Rectal smooth muscle tissue (tissue), 1 donor: ENCODE measurements around the gene HYLS1.

Experiments used
- H3K27ac ChIP-seq: one replicate; pipeline ENCODE4 v1.7.0; 2013; ENCODE audit warnings: low read depth, low read length, inconsistent platforms
- H3K27me3 ChIP-seq: one replicate; pipeline ENCODE4 v1.7.0; 2013; ENCODE audit warnings: low read length; ENCODE audit not compliant: control insufficient read depth, insufficient read depth
- H3K36me3 ChIP-seq: one replicate; pipeline ENCODE4 v1.7.0; 2013; ENCODE audit warnings: low read length; ENCODE audit not compliant: control insufficient read depth, insufficient read depth
- H3K4me1 ChIP-seq: one replicate; pipeline ENCODE4 v1.7.0; 2013; ENCODE audit warnings: low read length; ENCODE audit not compliant: control insufficient read depth, insufficient read depth
- H3K4me3 ChIP-seq: one replicate; pipeline ENCODE4 v1.7.0; 2013; ENCODE audit warnings: low read length
- H3K9ac ChIP-seq: one replicate; pipeline ENCODE4 v1.7.0; 2013; ENCODE audit warnings: low read length

HYLS1 gene

GRCh38 chr11:125941267-125941618, 53.8 kb downstream of the HYLS1 start:
- H3K4me3 ChIP-seq: no peak overlapping the region
- H3K4me1 ChIP-seq: peaks cover 13% of the 10 kb centered on the region
- H3K27me3 ChIP-seq: no peaks in the 10 kb centered on the region
- H3K9ac ChIP-seq: no peak overlapping the region
- no peak overlapping the region for H3K27ac ChIP-seq
- H3K36me3 ChIP-seq: no peaks in the 10 kb centered on the region

GRCh38 chr11:125941619-125942611, 54.4 kb downstream of the HYLS1 start:
- Histone ChIP-seq H3K27ac (no peak overlapping the region), H3K4me1 (peaks cover 13% of the 10 kb centered on the region), H3K27me3 (no peaks in the 10 kb centered on the region), H3K4me3 (no peak overlapping the region), H3K36me3 (no peaks in the 10 kb centered on the region), H3K9ac (no peak overlapping the region)

- H3K9ac ChIP-seq: no peak overlapping the region
- no peaks in the 10 kb centered on the region for H3K27me3 ChIP-seq
- H3K4me3 ChIP-seq: no peak overlapping the region
- no peak overlapping the region for H3K27ac ChIP-seq
- no peaks in the 10 kb centered on the region for H3K36me3 ChIP-seq
- H3K4me1 ChIP-seq: peaks cover 13% of the 10 kb centered on the region
Observed at GRCh38 chr11:125942771-125943428, 55.4 kb downstream of the HYLS1 start.

GRCh38 chr11:125943661-125944349, 56.3 kb downstream of the HYLS1 start:
- Histone ChIP-seq H3K4me3 (no peak overlapping the region), H3K4me1 (peaks cover 7% of the 10 kb centered on the region), H3K36me3 (no peaks in the 10 kb centered on the region), H3K27ac (no peak overlapping the region), H3K27me3 (no peaks in the 10 kb centered on the region), H3K9ac (no peak overlapping the region)

GRCh38 chr11:125944350-125945010, 57.0 kb downstream of the HYLS1 start:
- no peaks in the 10 kb centered on the region for H3K36me3 ChIP-seq

GRCh38 chr11:125945011-125945796, 57.7 kb downstream of the HYLS1 start:
- Histone ChIP-seq H3K36me3 (no peaks in the 10 kb centered on the region), H3K4me1 (no peaks in the 10 kb centered on the region), H3K4me3 (no peak overlapping the region), H3K27me3 (no peaks in the 10 kb centered on the region), H3K9ac (no peak overlapping the region), H3K27ac (no peak overlapping the region)

More at GRCh38 chr11:125944350-125945010, 57.0 kb downstream of the HYLS1 start:
- H3K4me1 ChIP-seq: no peaks in the 10 kb centered on the region
- no peaks in the 10 kb centered on the region for H3K27me3 ChIP-seq
- H3K27ac ChIP-seq: no peak overlapping the region
- no peak overlapping the region for H3K4me3 ChIP-seq
- no peak overlapping the region for H3K9ac ChIP-seq

- Histone ChIP-seq H3K27me3 (no peaks in the 10 kb centered on the region), H3K27ac (no peak within 1 kb of the TSS), H3K4me3 (no peak within 1 kb of the TSS), H3K9ac (no peak within 1 kb of the TSS), H3K4me1 (peaks cover 5% of the 10 kb centered on the region), H3K36me3 (no peaks in the 10 kb centered on the region)
Observed at GRCh38 chr11:125945797-125946520, 58.5 kb downstream of the HYLS1 start, which contains the start of gene VSIG10L2. Gene VSIG10L2, plus strand, starts transcription at chr11:125946044. Its CDS starts 12 bp downstream, at chr11:125946056.

GRCh38 chr11:125946712-125947418, 59.4 kb downstream of the HYLS1 start:
- no peak overlapping the region for H3K9ac ChIP-seq
- H3K27me3 ChIP-seq: no peaks in the 10 kb centered on the region
- H3K27ac ChIP-seq: no peak overlapping the region
- peaks cover 12% of the 10 kb centered on the region for H3K4me1 ChIP-seq
- H3K4me3 ChIP-seq: no peak overlapping the region
- H3K36me3 ChIP-seq: no peaks in the 10 kb centered on the region

GRCh38 chr11:125947419-125948277, 60.2 kb downstream of the HYLS1 start:
- Histone ChIP-seq H3K4me3 (no peak overlapping the region), H3K27me3 (no peaks in the 10 kb centered on the region), H3K27ac (no peak overlapping the region), H3K4me1 (peaks cover 18% of the 10 kb centered on the region), H3K36me3 (no peaks in the 10 kb centered on the region), H3K9ac (no peak overlapping the region)
